ENCODE results near the gene RNASE11.
"Not testable (repeated sequence)": the region's sequence is repeated elsewhere in the genome, so short reads cannot be mapped to it uniquely, and the experiment has no call there.

Gene RNASE11

GRCh38 chr14:20613094-20614037, 25.6 kb upstream of the RNASE11 start:
- no peak for FAIRE-seq

DNA sequence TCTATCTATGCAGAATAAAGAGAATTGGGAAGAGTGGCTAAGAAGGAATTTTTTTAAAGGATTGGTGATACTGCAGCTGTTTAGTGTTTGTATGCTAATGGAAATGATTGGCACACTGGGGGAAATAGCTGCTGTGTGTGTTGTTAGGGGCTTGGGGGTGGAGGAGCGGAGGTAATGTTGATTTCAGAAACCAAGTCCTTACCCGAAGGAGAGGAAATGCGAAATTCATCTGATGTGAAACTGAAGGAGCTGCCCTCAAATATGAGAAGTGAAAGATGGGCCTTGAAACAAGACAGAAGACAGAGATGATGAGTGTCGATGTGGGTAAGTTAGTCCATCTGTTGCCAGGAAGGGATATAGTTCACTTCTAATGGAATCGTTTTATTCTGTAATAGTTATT, 24.6 kb upstream of the RNASE11 start:
- no peak for FAIRE-seq

DNA sequence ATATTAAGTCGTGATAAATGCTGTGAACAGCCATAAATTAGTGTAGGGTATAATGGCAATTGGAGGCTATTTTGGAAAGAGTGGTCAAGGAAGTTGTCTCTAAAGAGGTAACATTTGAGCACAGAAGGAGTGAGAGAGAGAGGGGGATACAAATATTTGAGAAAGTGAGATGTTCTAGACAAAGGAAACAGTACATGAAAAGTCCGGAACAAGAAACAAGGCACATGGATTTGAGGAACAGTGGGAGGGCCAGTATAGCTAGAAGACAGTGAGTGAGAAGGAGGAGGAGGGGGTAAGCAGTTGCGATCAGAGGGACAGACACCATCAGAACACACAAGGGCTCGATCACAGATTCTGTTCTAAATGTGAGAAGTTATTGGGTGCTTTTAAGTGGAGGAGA, 23.5 kb upstream of the RNASE11 start:
- no peak for FAIRE-seq

DNA sequence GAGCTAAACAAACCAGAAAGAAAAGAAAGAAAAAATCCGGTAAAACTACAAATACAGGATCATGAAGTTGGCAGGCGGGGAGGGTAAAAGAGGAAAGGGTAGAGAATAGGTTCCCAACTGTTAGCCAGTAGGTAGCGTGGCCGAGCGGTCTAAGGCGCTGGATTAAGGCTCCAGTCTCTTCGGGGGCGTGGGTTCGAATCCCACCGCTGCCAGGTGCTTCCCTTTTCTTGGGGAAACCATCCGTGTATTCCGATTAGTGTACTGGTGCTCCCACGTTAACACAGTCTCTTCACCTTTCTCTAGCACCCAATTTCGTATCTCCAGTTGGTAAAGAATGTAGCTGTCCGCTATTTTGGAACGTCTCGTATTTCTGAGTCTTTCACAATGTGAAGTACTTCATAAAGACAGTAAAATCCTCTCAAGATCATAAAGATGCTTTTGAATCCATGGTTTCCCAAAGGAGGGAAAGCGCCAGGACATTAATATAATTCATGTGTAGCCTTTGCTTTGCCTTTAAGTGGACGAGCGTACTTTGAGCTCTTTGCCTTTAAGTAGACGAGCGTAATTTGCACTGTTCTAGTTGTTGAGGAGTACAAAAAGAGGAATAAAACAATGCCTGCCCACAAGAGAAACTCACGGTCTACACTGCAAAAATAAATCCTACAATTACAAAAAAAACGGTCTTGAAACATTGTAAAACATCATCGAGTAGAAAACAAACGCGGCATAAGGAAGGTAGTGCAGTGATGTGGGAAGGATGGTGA, 22.4 kb upstream of the RNASE11 start:
- FAIRE-seq = no peak

- FAIRE-seq = no peak
These were observed 21.6 kb upstream of the RNASE11 start for GRCh38 chr14:20609215-20610001.

GRCh38 chr14:20608383-20609110, 20.7 kb upstream of the RNASE11 start:
- FAIRE-seq = no peak

DNA sequence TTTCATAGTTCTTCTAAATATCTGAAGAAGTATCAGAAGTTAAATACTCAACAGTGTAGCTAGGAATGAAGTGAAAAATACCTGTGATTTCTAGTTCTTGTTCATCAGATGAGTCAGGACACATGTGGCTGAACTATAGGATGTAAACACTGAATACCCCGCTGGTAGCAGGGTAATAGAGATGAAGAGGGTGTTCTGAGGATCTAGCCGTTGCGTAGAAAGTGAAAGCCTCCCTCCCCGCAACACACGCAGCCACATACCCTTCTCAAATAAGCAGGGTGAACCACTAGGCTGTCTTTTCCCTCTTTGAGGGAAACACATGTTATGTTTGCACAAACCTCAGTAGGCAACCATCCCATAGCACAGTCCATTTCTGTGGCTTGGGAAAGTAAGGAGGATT, 19.8 kb upstream of the RNASE11 start:
- FAIRE-seq = no peak

DNA sequence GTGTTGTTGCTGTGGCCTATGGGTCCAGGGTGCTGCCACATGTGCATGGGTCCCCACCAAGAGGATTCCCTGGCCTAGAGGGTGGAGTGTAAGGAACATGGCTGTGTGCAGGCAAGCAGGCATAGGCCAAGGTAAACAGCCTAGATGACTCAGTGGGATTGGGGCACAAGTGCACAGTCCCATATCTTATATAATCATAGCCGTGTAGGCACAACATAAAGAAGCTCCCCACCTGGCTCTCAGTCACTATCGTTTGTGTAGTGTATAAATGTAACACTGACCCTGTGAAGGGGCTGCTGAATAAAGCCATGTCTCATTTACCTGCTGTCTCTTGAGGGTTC, 19.1 kb upstream of the RNASE11 start:
- no peak for FAIRE-seq

DNA sequence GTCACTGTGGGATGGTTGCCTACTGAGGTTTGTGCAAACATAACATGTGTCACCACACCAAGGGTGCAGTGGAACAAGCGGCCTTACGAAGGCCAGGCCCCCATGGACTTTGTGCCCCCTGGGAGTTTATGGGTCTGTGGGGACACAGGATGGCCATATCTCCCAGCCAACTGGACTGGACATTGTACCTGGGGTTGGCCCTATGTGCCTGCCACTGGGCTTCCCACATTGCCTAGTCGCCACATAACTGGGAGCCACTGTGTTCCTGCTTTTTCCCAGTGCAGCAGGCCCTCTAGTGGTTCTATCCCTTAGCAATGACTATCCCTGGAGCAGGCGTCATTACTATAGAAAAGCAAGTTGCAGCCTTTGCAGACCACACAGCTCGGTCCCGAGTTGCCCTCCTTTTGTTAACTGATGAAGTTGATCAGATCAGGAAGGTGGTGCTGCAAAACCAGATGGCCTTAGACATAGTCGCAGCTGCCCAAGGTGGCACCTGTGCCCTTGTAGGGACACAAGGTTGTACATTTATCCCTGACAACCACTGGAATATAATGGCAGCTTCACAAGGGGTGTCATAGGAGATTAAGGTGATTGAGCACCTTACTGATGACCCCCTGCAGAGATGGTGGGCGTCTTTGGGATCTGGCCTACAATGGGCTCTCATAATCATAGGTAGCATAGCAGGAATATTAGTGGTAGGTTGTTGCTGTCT, 18.5 kb upstream of the RNASE11 start:
- no peak for FAIRE-seq

DNA sequence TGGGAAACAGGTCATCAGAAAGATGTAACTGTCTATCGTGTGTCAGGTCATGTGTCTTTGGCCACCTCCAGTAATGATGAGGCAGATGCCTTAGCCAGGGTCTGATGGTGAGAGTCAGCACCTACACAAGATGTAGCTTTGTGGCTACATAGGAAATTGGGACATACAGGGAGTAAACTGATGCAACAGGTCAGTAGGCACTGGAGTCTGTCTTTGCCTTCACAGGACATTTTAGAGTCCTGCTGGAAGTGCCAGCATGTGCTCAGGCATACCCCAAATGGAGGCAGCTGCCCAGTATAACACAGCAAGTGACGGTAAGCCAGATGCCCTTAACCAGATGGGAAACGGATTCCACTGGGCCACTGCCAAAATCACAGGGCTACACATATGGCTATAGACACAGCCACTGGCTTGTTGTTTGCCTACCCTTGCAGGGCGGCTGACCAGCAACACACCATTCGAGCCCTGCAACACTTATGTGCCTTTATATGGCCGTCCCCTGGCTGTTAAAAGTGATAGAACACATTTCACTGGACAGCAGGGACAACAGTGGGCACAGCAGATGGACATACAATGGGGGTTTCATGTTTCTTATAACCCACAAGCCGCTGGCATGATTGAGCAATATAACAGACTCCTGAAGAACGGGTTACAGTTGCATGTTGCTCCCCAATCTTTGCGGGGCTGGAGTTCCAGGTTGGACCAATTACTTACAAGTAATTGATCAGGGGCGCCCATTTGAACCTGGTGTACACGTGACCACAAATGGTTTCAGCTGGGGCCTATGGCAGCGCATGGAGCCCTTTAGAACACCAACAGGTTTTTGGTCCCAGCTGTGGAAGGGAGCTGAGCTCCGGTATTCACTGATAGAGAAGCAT, 16.3 kb upstream of the RNASE11 start:
- FAIRE-seq = no peak

GRCh38 chr14:20602583-20602982, 14.8 kb upstream of the RNASE11 start:
- FAIRE-seq = no peak

DNA sequence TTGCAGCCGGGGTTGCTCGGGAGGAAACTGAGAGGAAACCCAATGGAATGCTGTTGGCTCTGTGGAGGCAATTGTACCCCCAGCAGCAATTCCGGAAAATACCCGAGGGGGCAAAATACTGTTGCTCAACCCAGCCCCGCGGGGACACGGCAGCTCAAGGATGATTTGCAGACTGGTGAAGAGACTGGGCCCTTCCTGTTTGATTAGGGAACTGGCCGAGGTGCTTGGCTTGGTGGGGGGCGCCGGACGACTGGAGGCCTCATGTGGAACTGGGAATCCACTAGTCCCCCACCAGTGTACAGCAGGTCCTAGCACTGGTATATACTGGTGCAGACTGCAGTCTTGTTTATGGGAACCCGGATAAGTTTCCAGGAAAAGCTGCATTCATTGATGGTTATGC, 13.7 kb upstream of the RNASE11 start:
- FAIRE-seq = no peak

DNA sequence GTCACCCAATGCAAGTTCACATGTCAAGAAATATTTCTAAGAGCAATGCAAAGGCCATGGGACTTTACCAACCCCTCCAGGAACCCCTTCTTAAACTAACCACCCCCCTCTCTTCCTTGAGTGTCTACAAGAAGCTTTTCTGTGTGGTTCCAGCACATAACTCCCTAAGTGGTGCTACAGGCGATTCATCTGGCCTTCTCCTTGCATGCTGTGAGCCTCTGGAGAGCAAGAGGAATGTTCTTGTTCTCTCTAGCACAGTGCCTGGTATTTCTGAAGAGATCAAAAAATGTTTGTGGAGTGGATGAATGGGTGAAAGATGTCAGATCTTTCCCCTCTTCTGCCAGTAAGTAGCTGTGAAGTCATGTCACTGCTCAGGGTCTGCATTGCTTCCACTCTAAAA, 9.3 kb upstream of the RNASE11 start:
- FAIRE-seq = no peak

DNA sequence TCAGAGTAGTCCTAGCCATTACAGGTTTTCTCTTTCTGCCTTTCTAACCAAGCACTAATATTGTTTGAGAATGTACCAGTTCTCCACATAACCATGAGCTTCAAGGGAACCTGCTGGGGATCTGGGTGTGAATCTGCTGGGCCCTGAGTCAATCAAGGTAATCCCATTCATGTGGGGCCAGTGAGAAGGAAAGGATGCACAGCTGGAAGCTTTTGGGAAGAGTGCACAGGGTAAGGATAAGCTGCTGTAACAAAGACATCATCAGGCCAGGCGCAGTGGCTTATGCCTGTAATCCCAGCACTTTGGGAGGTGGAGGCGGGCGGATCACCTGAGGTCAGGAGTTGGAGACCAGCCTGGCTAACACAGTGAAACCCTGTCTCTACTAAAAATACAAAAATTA, 7.9 kb upstream of the RNASE11 start:
- not testable (repeated sequence) for FAIRE-seq

DNA sequence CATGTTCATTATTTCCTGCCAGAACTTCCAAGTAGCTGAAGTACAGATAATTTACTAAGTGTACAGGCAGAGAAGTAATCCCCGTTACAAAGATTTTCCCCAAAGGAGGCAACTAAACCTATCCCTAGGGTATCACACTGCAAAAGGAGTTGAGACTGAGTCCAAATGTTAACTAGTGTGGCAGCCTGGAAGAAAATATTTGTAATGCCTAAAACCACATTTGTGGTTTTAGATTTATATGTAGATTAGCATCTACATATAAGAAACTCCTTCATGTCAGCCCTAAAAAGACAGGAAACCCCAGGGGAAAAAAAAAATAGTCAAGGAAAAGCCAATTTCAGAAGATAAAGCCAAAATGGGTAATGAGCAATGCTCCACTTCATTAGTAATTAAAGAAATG, 4.8 kb upstream of the RNASE11 start:
- FAIRE-seq = no peak

DNA sequence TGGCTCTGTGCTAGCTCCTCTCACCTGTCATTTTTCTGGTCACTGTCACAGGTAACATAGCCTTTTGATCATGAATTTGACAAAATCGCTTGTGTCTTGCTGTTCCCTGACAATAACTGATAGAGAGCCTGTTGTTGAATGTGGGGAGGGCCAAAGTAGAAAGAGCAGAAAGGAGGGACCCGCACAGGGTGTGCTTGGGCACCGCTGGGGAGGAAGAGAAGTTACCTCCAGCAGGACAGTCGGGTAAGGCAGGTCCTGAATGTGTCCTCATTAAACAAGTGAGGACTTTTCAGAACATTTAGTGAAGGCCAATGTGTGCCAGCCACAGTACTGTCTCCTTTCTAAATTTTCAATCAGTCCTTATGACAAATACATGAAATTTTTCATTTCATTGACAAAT, 3.4 kb upstream of the RNASE11 start, which contains the start of gene RNASE12:
Gene RNASE12 (minus strand): TSS at position 142 of the 400 bp plus-strand sequence. CDS start 653 bp downstream, outside the sequence.
- no peak for FAIRE-seq

DNA sequence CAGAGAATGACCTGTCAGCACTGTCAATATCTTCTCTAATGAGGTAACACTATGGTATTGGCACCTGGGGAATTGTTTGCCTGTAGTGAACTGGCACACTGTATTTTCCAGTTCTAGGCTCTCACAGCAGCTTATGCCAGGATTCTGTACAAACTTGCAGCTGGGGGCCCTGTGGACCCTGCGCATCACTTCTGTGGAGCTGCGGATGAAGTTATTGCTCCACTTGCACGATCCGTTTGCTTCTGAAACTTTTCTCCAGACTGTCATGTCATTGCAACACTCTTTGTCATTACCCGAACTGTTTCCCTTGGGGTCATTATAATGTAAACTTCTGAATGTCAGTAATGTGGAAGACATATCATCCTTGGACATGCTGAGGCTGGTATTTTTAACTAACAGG, 3.9 kb downstream of the RNASE11 start:
- no peak for FAIRE-seq

DNA sequence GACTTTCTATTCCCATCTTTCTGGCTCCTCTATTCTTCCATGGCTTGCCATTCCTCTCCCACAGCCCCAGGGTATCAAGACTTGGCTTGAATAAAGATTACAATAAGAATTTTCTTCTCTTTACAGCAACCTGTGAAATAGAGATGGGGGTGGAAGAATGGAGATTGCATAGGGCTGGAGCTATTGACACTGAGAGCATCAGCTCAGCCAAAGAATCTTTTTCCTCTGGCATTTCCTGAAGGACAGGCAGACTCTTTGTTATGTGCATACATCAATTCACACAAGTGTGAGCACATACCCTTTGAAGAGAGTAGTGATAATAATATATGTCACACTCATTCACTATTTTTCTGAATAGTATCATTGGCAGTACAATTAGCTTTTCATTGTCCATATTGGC, 4.7 kb downstream of the RNASE11 start:
- FAIRE-seq = no peak

- no peak for FAIRE-seq
These were observed 7.6 kb downstream of the RNASE11 start for GRCh38 chr14:20580242-20580641.

DNA sequence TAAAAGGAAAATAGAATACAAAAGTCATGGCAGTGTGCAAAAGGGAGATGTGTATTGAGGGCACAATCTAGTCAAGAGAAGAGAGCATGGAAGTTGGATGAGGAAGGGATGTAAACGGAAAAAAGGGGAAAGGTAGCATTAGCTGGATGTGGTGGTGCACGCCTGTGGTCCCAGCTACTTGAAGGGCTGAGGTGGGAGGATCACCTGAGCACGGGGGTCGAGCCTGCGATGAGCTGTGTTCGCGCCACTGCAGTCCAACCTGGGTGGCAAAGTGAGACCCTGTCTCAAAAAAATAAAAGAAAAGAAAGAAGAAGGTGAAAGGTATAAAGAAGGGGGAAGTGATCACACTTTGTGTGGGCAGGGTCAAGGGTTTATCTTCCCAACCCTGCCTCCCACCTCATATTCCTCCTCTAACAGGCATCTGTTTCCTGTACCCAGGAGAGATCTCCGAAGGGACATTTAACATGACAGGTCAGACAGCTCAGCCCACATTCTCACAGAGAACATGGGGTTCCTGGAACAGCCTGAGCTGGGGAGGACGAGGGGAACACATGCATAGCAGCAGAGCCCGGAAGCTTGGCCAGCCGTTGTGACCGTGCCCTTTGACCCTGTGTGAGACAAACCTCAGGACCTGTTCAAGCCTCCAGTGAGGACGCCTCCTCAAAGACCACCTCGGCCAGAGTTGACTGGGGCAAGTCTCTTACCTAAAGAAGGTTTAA, 8.9 kb downstream of the RNASE11 start:
- no peak for FAIRE-seq
